Measurements from ENCODE around the gene DMBX1.

DMBX1 gene

DNA sequence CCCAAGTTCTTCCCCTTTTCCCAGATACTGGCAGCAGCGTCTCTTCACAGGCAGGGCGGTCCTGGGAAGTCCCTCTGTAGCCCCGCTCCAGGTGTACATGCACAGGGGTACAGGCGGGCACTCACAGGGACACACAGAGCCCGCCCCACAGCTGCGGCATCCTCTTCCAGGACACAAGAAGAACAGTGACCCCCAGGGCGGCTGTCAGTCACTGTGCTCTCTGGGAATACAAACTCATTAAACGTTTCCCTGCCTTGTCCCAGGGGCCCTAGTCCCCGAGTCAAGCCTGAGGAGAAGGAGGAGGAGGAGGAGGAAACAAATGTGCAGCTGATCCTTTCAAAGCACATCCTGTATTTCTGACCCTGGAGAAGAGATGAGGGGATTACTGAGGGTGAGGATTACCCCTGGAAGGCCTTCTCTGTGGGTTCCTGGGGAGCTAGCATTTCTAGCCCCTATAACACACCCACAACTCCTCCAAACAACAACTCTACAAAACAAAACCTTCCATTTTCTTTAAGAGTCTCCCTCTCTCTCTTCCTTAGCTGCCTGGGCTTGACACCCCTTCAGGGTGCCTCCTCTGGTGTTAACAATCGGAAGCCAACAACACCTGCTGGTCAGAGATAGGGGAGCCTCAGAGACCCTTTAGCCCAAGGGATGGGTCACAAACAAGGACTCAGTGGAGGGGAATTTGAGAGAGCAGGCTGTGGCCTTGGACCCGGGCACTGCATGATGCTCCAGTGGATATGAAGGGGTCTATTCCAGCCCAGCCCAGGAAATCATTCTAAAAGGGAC lies 28.4 kb upstream of the DMBX1 start:
- DNase-seq, result no peak

- DNase-seq, result no peak
These were observed 27.7 kb upstream of the DMBX1 start for GRCh38 chr1:46461809-46462448.

- DNase-seq, result no peak
These were observed 25.6 kb upstream of the DMBX1 start for GRCh38 chr1:46464013-46464548.

DNA sequence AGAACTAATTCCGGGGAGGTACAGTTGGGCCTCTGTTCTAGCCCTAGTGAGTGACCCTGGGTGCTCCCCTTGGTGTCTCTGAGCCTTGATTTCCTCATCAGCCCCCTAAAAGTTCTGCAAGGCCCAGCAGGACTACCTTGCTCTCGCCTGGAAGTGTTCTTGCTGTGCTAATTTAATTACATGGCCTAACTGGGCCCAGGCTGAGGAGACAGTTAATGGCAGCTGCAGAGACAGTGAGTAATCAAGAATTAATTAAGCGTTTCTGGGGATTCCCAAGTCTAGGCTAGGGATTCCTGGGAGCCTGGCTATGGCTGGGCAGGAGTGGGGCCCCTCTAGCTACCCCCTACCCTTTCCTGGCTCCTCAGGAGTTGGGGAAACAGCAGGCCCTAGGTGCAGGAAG lies 24.7 kb upstream of the DMBX1 start:
- DNase-seq, result no peak

- DNase-seq, result no peak
These were observed 23.6 kb upstream of the DMBX1 start for GRCh38 chr1:46465981-46466476.

DNA sequence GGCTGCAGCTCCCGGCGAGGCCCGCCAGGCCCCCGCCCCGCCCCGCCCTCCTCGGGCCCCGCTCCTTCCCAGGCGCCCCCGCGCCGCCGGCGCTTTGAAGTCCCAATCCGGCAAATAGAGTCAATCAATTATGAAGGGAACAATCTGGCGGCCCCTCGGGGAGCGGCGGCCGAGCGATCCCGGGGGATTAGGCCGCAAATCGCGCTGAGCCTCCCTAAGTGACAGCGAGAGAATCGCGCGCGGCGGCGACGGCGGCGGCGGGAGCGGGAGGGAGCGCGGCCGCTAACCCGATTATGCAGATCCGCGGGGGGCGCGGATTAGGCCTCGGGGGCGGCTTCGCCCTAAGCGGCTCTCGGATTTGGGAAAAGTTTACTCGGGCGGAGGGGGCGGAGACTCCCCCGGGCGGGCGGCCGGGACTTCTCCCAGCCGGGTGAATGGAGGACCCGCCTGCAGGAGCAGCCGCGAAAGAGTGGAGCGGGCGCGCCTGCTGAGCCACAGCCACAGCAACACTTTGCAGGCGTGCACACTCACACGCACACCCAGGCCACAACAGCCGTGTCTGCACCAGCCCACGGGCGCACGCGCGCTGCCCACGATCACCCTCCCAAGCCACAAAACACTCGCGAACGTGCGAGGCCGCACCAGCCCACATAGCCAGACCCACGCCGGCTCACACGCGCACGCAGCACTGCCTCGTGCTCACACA lies 23.0 kb upstream of the DMBX1 start:
- DNase-seq, result peak; percentile 39

DNA sequence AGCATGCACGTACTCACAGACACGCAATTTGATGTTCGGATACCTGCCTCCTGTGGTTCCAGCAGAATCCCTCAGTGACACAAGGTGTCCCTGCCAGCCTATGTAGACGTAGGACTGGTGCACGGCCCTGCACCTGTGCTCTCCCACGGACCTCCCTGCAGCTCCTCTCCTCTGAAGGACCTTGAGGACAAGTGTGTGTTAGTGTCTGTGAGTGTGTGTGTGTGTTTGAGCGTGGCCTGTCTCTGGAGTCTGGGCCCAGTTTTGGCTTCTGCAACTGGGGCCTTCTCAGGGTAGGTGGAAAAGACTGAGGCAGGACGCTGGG lies 22.5 kb upstream of the DMBX1 start:
- DNase-seq, result no peak

GRCh38 chr1:46469881-46470280 lies 19.8 kb upstream of the DMBX1 start:
- no peak for DNase-seq

DNA sequence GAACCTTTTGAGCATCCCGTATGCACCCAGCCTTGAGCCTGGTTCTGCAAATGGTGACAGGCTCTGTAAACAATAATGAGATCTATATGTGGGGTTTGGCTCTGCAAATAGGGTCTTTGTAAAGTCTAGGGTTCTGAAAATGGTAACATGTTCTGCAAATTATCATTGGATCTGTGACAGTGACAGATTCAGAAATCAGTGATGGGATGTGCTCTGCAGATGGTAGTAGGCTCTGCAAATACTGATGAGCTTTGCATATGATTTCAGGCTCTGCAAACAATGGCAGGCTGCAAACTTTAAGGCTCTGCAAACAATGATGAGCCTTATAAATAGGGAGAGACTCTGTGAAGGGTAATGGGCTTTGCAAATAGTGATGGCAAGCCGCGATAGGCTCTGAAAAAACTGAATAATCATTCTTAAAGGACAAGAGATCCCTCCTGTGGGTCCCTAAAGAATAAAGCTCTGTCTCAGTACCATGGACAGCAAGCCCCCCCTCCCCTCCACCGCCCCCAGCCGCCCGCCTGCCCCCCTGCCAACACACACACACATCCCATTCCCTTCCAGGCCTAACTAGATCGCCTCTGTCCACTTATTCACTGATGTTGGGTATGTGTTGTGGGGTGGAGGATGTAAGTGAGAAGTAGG lies 17.7 kb upstream of the DMBX1 start:
- no peak for DNase-seq

DNA sequence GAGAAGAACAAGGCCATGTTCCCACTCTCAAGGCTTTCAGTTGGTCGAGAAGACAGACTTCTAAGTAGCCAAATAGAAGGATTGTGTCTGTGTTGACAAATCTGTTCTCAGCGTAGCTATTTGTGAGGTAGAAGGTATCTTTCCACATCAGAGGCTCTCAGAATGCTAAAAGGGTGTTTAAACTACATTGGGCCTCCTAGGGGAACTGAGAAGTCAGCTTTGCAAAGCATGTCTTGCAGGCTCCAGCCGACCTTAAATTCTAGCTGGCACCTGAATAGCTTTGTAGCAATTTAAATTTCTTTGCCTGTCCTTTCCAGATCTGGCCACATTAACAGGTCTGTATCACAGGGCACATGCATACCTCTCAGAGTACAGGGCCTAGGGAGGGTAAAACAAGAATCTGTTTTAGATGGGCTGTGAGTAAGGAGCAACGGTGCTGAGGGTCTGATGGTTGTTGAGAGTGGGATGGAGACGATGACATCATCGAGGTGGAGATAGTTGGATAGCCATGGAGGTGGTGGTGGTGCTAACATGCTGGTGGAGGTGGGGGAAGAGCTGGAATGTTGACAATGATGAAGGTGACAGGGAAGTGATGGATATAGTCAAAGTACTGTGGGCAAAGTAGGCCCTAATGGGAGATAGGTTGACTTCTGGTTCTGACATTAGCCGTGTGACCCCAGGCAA lies 17.0 kb upstream of the DMBX1 start:
- DNase-seq, result no peak

GRCh38 chr1:46473991-46474390 lies 15.6 kb upstream of the DMBX1 start:
- no peak for DNase-seq

DNA sequence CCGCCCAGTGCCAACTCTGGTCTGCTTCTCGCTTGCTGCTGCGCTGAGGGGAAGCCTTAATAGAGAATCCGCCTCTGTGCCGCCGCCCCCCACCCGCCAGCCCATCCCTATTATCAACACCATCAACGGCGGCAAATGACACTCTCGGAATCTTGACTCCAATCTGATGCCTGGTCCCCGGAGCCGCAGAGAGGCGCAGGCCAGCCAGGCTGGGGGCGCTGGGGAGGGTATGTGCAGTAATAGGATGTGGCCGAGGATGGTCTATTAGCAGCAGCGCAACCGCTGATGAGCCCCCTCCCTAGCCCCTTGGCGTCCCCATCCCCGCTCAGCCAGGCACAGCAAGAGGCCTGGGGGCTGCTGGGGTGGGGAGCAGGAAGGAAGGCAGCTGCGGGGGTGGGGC lies 15.1 kb upstream of the DMBX1 start:
- DNase-seq, result no peak

- no peak for DNase-seq
These were observed 13.0 kb upstream of the DMBX1 start for GRCh38 chr1:46476673-46477072.

DNA sequence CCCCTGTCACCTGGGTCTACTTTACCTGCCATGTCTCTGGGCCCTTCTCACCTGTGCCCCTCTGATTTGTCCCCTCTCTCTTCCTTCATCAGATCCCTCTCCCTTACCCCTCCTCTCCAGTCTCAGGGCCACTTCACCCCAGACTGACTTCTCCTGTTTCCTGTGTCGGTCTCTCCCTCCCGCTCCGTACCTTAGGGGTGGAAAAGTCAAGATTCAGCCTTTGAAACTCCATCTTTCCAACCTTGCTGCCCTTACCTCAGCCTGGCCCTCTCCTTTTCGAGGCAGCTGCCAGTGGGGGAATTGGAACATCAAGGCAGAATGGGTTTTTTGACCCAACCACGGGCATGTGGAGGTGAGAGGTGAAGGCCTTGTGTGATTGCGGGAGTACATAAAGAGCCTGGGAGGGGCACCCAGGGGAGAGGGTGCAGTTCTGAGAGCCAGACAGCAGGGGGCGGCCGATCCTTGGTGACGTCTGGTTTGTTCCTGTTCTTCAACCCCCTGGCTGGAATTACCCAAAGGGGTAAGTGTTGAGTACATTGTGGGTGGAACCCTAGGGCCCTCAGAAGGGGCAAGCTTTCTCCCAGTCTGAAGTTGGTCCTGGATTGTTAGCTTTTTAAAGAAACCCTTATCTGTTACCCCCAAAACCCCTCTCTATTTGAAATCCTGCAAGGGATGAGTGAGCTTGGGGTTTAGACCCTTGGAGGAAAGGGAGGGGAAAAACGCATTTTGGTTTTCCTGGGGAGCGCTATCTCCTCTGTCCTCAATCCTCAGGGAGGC lies 12.3 kb upstream of the DMBX1 start:
- peak; percentile 83 for DNase-seq

GRCh38 chr1:46478721-46479485 lies 10.7 kb upstream of the DMBX1 start:
- DNase-seq, result no peak

GRCh38 chr1:46479744-46480350 lies 9.8 kb upstream of the DMBX1 start:
- DNase-seq, result no peak

DNA sequence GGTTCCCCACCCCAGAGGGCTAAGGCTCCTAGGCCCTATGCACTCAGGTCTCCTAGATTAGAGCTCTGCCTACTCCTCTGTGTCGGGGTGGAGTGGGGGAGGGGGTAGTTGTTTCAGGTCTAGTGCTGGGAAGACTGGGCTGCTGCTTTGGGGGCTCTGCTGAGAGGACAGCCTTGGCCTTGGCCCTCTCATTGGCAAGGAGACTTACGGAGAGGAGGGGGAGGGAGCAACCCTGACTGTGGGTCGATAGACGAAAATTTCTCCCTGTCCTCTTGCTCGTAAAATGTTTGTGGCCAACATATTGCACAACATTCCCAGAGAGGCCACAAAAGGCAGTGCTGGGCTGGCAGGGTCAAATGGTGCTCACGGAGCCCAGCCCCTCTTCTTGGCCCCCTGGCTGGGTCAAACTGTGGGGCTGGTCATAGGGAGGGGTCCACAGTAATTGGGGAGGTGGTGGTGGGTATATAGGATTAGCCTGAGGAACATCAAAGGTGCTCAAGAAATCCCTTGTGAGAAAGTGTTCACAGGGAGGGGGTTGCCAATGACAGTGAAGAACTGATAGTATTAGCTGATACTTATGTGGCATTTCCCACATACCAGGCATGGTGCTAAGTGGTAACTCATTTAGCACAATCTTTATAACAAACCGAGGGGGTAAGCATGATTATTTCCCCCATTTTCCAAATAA lies 8.5 kb upstream of the DMBX1 start:
- DNase-seq, result no peak

DNA sequence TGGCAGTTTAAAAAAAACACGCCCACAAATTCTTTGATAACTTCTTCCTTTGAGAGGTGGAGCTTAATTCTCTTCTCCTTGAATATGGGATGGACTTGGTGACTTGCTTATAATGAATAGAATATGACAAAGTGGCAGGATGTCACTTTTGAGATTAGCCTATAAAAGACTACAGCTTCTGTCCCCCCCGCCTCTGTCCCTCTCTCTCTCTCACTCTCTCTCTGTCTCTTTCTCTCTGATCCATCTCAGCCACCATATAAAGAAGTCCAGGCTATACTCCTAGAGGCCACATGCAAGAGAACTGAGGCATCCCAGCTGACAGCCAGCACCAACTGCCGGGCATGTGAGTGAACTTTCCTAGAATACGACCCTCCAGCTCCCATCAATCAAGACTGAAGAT lies 7.7 kb upstream of the DMBX1 start:
- no peak for DNase-seq

DNA sequence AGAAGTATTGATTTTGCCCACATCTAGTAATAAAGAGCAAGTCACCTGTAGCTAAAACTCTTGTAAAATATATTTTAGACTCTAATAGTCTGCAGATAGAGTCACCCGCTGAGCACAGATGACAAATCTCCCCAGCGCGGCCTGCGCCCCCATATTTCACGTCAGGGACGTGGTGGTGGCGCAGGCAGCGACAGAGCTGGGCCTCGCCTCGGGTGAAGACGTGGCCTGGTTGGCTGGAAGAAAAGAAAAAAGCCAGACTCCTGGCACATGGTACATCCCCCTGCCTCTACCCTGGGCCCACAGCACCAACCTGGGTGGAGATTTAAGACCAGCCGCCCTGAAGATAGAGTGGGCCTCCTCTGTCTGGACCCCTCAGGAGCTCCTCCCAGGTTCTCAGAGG lies 6.0 kb upstream of the DMBX1 start:
- no peak for DNase-seq
